Dermis microvascular lymphatic vessel endothelial cell (primary cell): ENCODE results near the gene ZSWIM9. TPM values are rescaled to one million over a fixed set of nuclear protein-coding genes. Genes with fewer than 3 reads are reported as not detected.

Experiments used
- DNase-seq, 2 donors: peaks; one replicate each; pipeline versions ENCODE4 v3.0.0 to v3.0.0-alpha.2; 2010; ENCODE audit warnings: low read depth in 2 of 2
- total RNA-seq: library from RNA; depleted of rRNA; stranded (reverse); fragments of >200 nt; gene quantifications from 2 replicates; pipeline ENCODE4 v1.2.1, GENCODE V29; 2014

Gene ZSWIM9
- total RNA-seq, 1 donor from 2014 or later = 2.2 TPM

GRCh38 chr19:48174445-48175030 lies 4.1 kb downstream of the ZSWIM9 start:
- no peak for DNase-seq

- DNase-seq = no peak
Observed at GRCh38 chr19:48175578-48175977, 5.1 kb downstream of the ZSWIM9 start.

DNA sequence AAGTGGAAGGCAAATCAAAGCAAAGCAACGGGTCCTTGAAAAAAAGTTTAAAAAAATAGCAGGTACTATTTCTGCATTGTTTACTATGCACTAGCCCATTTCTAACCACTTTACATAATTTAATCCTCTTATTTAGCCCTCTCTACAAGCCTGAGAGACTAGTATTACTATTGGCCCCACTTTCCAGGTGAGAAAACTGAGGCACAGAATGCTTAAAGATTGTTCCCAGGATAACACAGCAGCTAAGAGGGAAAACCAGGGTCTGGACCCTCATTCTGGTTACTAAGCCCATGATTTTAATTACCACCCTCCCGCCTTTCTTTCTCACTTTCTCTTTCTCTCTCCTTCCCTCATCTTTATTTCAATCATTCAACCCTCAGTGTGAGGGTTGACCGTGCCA lies 5.7 kb downstream of the ZSWIM9 start:
- no peak for DNase-seq

DNA sequence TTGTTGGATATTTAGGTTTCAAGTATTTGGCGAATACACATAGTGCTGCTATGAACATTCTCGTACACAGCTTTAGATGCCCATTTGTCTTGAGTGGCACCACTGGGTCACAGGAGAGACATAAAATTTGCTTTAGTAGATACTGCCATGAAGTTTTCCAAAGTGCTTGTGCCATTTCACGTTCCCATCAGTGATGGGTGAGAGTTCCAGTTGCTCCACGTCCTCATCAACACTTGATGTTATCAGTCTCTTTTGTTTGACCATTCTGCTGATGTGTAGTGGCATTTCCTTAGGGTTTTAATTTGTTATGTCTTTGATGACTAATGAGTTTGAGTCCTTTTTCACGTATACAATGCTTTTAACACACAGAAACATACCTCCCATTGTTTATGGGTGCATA lies 11.0 kb downstream of the ZSWIM9 start:
- no peak for DNase-seq

GRCh38 chr19:48182434-48182833 lies 12.0 kb downstream of the ZSWIM9 start:
- no peak for DNase-seq

- DNase-seq = no peak
Observed at GRCh38 chr19:48183356-48183755, 12.9 kb downstream of the ZSWIM9 start.

DNA sequence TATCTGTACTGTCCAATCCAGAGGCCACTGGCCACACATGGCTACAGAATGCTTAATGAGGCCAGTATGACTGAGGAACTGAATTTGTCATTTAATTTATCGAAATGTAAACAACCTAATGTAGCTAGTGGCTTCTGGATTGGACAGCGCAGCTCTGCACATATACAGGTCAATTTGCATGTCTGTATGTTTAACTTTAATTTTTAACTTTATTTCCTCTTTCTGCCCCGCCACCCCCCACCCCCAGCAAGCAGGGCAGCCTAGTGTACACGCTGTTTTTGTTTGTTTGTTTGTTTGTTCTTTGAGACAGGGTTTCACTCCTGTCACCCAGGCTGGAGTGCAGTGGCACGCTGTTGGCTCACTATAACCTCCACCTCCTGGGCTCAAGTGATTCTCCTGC lies 15.5 kb downstream of the ZSWIM9 start:
- no peak for DNase-seq

DNA sequence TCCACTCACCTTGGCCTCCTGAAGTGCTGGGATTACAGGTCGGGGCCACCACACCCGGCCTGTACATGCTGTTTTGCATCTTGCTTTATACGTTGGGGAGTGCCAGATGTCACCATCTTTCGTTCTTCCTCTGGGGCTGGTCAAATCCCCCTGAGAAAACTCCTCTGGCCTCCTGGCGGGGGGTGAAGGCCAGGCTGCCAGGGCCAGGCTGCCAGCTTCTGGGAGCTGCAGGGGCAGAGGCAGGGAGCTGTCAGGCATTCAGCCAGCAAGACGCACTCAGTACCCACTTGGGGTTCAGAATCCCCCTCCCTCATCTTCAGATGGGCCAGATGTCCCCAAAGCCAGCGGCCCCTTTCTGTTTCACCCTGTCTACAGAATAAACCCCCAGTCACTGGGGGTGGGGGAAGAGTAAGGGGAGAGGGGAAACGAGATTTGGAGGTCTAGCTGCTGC lies 16.1 kb downstream of the ZSWIM9 start:
- no peak for DNase-seq

DNA sequence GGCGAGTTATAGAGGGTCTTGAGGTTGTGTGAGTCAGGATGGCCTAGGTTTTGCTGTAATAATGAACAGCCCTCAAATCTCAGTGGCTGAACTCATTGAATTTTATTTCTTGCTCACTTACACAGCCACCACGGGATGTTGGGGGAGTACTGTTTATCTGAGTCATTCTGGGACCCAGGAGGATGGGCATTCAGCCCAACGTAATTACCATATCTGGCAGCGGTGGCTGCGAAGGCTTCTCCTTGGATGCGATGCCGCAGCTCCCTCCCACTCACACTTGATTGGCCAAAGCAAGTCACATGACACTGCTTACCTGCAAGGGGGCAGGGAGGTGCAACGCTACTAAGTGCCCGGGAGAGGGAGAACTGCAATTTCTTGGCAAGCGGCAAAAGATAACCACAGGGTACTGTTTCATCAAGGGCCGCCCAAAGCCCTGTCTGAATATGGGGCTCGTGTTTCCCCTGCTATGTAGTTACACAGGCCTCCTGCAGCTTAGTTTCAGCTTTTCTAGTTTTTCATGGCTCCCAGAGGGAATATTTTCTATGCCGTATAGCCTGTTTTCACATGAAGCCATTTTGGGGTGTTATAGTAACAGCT lies 19.9 kb downstream of the ZSWIM9 start:
- DNase-seq = peak in 1 of 2 donors; percentile 32

GRCh38 chr19:48190885-48191284 lies 20.4 kb downstream of the ZSWIM9 start:
- DNase-seq = no peak

DNA sequence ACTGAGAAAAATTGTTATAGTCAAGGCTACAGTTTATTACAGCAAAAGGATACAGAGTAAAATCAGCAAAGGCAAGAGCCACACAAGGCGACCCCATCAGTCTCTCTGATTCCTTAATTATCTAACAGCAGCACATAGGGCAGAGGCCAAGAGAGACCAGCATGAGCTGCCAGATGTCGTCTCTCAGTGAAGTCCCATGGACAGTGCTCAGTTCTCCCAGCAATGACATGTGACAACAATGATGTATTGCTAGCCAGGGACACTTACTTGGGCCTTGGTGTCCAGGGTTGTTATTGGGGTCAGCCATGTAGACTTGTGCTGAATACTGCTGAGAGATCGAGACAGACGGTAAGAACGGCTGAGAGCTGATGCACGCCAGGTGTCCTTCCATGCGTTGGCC lies 22.3 kb downstream of the ZSWIM9 start:
- no peak for DNase-seq

GRCh38 chr19:48194041-48194843 lies 23.8 kb downstream of the ZSWIM9 start:
- DNase-seq = peak in 1 of 2 donors; percentile 32

GRCh38 chr19:48194844-48195830 lies 24.7 kb downstream of the ZSWIM9 start:
- no peak for DNase-seq

DNA sequence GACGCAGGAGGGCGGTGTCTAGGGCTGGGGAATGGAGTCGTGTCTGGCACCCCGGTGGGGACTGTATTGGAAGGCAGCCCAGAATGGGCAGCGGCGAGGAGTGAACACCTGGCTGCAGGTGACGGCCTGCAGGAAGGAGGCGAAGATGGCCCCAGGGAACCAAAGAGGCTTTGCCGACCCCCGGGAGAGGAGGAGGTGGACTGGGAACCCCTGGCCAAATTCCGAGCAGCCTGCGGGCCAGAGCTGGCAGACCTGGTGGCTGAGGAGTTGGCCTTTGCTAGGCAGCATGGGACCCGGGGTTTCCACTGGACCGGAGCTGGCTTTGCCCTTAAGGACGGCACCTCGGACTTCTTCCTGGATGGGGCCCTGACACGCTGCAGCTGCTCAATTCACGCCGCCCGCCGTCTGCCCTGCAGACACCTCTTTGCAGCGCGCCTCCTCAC lies 25.9 kb downstream of the ZSWIM9 start:
- DNase-seq = no peak

DNA sequence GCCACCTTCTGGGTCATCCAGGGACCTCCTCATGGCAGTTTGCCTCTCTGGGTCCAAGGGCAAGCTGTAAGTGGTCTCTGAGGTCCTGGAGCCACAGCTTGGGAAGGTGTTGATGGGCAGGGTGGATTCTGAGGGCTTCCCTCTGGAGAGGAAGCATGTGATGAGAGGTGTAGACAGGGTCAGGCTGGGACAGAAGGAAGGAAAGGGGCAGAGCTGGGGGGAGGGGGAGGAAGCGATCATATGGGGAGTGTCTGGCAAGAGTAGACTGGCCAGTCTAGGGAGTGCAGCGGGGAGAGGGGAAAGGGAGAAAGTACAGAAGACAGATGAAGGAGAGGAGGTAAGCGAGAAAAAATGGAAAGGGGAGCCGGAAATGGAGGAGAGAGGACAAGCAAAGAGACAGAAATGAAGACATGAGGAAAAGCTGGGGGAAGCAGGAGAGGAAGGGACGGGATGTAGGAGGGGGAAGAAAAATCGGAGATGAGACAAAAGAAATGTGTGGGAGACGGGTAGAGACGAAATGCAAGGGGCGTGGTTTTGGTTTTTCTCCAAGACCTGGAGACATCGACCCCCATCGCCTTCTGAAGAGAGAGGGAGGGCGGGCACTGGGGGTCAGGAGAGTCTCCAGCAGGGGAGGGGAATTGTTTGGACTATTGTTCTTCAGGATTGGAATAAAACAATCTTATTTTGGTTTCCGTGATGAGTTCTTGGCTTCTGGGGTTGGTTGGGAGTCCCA lies 26.6 kb downstream of the ZSWIM9 start:
- DNase-seq = peak; percentile 11 to 47

DNA sequence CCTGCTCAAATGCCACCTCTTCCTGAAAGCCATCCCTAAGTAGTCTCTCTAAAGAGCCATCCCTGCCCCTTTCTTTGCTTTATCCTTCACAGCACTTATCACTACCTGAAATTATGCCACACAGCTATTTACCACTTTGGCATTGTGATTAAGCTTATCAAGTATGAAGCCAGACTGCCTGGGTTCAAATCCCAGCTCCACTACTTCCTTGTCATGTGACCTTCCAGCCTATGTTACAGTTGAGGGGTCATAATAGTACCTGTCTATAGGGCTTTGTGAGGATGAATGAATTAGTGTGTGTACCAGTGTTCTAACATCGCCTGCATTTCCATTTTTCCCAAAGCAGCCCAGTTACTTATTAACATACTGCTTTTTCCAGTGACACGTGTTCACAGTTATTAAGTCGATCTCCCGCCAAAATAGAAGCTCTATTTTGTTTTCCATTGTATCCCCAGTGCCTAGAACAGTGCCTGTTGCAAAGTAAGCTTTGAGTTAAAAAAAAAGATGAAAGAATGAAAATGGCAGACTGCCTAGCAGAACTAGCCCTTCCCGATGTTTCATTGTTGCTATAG lies 32.8 kb downstream of the ZSWIM9 start:
- DNase-seq = no peak

DNA sequence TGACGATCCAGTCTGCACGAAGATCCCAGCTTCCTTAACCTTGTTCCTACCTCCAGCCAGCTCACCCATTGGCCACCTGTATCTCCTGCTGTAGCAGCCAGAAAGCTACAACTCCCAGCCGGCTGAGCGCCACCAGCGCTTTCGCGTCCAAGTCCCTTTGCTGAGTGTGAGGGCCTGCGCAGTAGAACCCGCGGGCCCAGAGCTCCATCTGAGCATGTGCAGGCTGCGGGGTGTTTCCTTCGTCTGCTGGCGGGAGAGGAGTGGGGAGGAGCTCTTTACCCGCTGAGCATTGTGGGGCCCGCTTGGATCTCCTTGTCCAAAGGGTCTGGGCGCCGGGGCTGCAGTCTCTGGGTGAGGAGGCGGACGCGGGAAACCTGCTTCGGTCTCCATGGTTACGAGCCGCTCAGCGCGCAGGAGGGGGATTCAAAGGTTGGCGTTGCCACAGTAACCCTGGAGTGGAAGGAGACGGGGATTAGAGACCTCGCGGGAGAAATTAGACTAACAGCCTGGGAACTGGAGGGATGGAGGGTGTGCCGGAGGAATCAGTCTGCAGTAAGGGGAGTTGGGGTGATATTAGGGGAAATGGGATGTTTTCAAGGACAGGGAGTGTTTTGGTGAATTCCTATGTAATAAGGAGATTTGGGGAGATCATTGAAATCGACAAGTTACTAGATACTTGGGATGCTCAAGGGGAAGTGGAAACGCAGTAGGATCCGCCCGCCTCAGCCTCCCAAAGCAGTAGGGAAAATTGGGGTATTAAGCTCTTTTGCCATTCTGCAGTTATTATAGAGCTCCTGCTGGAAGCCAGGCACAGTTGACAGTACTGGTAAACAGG lies 33.5 kb downstream of the ZSWIM9 start:
- DNase-seq = peak; percentile 89 to 96

DNA sequence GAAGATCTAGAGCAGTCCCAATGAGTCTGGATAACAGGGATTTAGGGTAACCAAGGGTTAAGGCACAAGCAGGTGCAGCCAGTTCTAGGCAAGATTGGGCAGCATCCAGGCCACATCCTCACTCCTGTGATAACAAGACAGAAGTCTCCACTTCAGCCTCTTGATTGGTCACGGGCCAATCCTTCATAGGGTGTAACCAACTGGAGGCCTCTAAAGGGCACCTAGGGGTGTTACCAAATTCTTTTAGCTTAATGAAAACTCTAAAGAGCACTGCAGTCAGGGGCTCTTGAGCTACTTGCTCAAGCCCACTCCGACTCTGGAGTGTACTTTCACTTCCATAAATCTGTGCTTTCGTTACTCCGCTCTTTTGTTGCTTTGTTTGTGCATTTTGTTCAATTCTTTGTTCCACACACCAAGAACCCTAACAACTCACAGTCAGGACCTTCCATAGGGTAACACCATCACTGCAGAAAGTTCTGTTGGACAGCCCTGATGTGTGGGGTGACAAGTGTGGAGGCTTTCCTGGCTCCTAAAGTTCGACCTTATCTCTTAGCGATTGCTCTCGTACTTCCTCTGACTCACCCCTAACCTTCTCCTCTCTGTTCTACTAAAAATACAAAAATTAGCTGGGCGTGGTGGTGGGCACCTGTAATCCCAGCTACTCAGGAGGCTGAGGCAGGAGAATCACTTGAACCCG lies 36.1 kb downstream of the ZSWIM9 start:
- no peak for DNase-seq

GRCh38 chr19:48210005-48210404 lies 39.5 kb downstream of the ZSWIM9 start:
- peak in 1 of 2 donors; percentile 50 for DNase-seq
